ENCODE data around the gene AP2A2. TPM values are rescaled to one million over a fixed set of nuclear protein-coding genes. Genes with fewer than 3 reads are reported as not detected.

AP2A2 gene
- total RNA-seq, 4 donors from 2014 or later = 70.5 to 130 (median 102) TPM

DNA sequence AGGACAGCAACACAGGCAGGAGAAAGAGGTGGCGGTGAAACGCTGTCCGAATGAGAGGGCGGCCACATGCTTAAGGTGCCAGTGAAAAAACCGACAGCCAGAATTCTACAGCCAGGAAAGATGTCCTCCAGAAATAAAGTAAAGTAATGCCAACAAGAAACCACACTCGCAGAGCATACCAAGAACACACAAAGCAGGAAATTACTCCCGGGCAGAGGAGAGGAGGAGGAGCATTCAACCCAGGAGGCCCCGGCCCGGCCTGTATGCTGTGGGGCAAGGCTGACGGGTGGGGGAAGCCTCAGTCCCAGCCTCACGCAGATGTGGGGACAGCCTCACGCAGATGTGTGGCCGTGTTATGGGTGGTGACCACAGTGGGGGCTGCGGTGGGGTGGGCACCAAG lies 43.1 kb upstream of the AP2A2 start:
- Histone ChIP-seq H3K27me3 (no peaks in the 10 kb centered on the region), H3K4me1 (no peaks in the 10 kb centered on the region), H3K4me3 (no peak overlapping the region), H3K27ac (no peak overlapping the region), H3K9me3 (no peaks in the 10 kb centered on the region), H3K36me3 (peaks cover 0 to 8% (median 2%) of the 10 kb centered on the region in 4 donors)
- no peak for DNase-seq
- TF ChIP-seq POLR2AphosphoS5 (IDR thresholded peaks at IDR 0.05) = no peak
- WGBS, 2 donors (ENCODE audit: low coverage in 1 of 2) = 90 to 92% methylated on average over 2 to 14 of the region's 14 CpGs
- in situ Hi-C loops (cut with MboI; ENCODE audit: low pct_ligation_motif_present in 1 of 4, low pct_unique_long_range_greater_than_20kb in 1 of 4, low sequenced_read_pairs in 3 of 4) = loop anchor here in 1 of 4 donors (25.0 kb wide), 1 partner anchor 630 kb away; no protein-coding TSS in a partner anchor
- intact Hi-C loops (cut with DNase I; ENCODE audit: low total_unique reads) = no loop called here

DNA sequence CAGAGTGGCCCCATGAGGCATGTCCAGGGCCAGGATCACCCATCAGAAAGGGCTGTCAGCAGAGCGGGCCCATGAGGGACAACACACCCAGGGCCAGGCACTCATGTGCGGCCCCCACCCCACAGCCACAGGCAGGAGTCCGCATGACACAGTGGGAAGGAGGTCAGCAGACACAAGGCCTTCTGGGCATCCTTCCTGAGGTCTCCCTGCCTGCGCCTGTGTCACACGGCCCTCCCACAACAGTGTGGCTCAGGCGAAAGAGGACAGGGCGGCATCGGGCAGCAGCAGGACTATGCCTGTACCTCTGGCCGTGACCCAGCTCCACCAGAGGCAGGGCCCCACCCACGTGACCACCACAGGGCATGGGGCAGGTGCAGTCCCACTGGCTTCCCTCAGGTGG lies 42.1 kb upstream of the AP2A2 start:
- Histone ChIP-seq H3K9me3 (no peaks in the 10 kb centered on the region), H3K4me1 (no peaks in the 10 kb centered on the region), H3K4me3 (no peak overlapping the region), H3K36me3 (peaks cover 0 to 8% (median 2%) of the 10 kb centered on the region in 4 donors), H3K27me3 (no peaks in the 10 kb centered on the region), H3K27ac (no peak overlapping the region)
- intact Hi-C loops (cut with DNase I; ENCODE audit: low total_unique reads) (no loop called here), in situ Hi-C loops (cut with MboI; ENCODE audit: low pct_ligation_motif_present in 1 of 4, low pct_unique_long_range_greater_than_20kb in 1 of 4, low sequenced_read_pairs in 3 of 4) (loop anchor here in 1 of 4 donors (25.0 kb wide), 1 partner anchor 629 kb away; no protein-coding TSS in a partner anchor)
- WGBS, 2 donors (ENCODE audit: low coverage in 1 of 2) = no CpG with 5 or more reads among the region's 10 CpGs
- TF ChIP-seq, protein P1, sequence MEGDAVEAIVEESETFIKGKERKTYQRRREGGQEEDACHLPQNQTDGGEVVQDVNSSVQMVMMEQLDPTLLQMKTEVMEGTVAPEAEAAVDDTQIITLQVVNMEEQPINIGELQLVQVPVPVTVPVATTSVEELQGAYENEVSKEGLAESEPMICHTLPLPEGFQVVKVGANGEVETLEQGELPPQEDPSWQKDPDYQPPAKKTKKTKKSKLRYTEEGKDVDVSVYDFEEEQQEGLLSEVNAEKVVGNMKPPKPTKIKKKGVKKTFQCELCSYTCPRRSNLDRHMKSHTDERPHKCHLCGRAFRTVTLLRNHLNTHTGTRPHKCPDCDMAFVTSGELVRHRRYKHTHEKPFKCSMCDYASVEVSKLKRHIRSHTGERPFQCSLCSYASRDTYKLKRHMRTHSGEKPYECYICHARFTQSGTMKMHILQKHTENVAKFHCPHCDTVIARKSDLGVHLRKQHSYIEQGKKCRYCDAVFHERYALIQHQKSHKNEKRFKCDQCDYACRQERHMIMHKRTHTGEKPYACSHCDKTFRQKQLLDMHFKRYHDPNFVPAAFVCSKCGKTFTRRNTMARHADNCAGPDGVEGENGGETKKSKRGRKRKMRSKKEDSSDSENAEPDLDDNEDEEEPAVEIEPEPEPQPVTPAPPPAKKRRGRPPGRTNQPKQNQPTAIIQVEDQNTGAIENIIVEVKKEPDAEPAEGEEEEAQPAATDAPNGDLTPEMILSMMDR (IDR thresholded peaks at IDR 0.05) = no peak
- TF ChIP-seq POLR2A (IDR thresholded peaks at IDR 0.05) (no peak), POLR2AphosphoS5 (IDR thresholded peaks at IDR 0.05) (no peak), EP300 (IDR thresholded peaks at IDR 0.05; ENCODE audit: low read depth) (no peak)
- no peak for DNase-seq

DNA sequence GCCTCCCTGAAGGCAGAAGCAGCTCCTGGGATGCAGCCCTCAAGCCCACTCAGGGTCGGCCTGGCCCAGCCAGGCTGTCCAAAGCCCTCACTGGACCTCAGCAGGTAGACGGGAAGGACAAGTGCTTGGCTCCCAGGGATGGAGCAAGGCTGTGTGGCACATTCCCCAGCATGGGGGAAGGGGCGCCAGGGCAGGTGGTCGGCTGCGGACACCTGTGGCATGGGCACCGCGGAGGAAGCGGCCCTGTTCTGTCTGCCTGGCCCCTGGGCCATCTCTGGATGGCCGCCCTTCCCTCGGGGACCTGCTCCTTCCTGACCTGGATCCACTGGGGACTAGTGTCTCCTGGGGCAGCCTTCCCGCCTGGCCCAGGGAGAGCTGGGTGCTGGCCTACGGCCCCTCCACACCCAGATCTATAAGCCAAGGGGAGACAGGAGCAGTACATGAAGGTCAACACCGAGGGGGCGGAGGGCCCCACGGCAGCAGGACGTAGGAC lies 41.0 kb upstream of the AP2A2 start:
- Histone ChIP-seq H3K9me3 (no peaks in the 10 kb centered on the region), H3K36me3 (peaks cover 0 to 8% (median 0%) of the 10 kb centered on the region in 4 donors), H3K27me3 (no peaks in the 10 kb centered on the region), H3K4me1 (no peaks in the 10 kb centered on the region), H3K27ac (no peak overlapping the region), H3K4me3 (no peak overlapping the region)
- no peak for TF ChIP-seq POLR2AphosphoS5 (IDR thresholded peaks at IDR 0.05)
- TF ChIP-seq POLR2A (IDR thresholded peaks at IDR 0.05) = no peak
- in situ Hi-C loops (cut with MboI; ENCODE audit: low pct_ligation_motif_present in 1 of 4, low pct_unique_long_range_greater_than_20kb in 1 of 4, low sequenced_read_pairs in 3 of 4) (loop anchor here in 1 of 4 donors (25.0 kb wide), 1 partner anchor 628 kb away; no protein-coding TSS in a partner anchor), intact Hi-C loops (cut with DNase I; ENCODE audit: low total_unique reads) (no loop called here)
- WGBS, 2 donors (ENCODE audit: low coverage in 1 of 2) = 79% methylated on average over 7 of the region's 16 CpGs; no CpG with 5 or more reads in 1 of the 2 donors
- DNase-seq = no peak

DNA sequence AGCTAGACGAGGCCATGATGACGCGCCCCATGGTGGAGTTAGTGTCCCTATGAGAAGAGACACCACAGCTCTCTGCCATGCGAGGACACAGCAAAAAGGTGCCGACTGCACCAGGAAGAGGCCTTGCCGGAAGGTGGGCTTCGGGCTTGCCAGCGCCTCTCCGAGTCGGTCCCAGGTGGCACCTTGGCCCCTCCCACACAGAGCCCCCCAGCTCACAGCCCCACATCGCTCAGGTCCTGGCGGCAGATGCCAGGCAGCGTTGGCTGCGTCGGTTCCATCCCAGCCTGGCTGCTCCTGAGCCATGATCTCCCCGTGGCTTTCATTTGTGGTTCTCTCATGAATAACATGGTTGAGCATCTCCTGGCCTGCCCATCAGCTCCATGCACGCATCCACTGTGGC lies 39.1 kb upstream of the AP2A2 start:
- intact Hi-C loops (cut with DNase I; ENCODE audit: low total_unique reads) (no loop called here), in situ Hi-C loops (cut with MboI; ENCODE audit: low pct_ligation_motif_present in 1 of 4, low pct_unique_long_range_greater_than_20kb in 1 of 4, low sequenced_read_pairs in 3 of 4) (loop anchor here in 1 of 4 donors (25.0 kb wide), 1 partner anchor 626 kb away; no protein-coding TSS in a partner anchor)
- TF ChIP-seq POLR2AphosphoS5 (IDR thresholded peaks at IDR 0.05) (no peak), POLR2A (IDR thresholded peaks at IDR 0.05) (no peak), EP300 (IDR thresholded peaks at IDR 0.05; ENCODE audit: low read depth) (no peak)
- TF ChIP-seq, protein P1 (IDR thresholded peaks at IDR 0.05) = no peak
- Histone ChIP-seq H3K4me1 (no peaks in the 10 kb centered on the region), H3K27me3 (no peaks in the 10 kb centered on the region), H3K4me3 (no peak overlapping the region), H3K9me3 (no peaks in the 10 kb centered on the region), H3K27ac (no peak overlapping the region), H3K36me3 (peaks cover 0 to 8% (median 0%) of the 10 kb centered on the region in 4 donors)
- no peak for DNase-seq
- 97% methylated on average over 17 of the region's 17 CpGs; no CpG with 5 or more reads in 1 of the 2 donors for WGBS, 2 donors (ENCODE audit: low coverage in 1 of 2)

DNA sequence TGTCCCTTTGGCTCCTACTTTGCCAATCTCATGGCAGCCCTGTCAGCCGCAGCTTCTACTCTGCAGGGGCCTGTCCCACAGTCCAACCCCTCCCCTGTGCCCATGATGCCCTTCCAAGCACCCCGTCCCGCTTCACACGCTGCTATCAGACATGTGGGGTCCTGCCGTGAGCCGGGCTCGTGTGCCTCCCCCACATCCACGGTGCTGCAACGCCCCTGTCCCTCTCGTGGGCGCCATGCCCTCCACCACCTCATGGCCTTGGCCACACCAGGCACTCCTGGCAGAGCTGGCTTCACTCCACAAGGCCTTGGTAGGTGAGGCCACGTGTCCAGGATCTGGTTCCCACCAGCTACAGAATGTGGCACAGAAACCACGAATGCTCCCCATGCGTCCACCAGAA lies 38.1 kb upstream of the AP2A2 start:
- TF ChIP-seq POLR2A (IDR thresholded peaks at IDR 0.05) (no peak), POLR2AphosphoS5 (IDR thresholded peaks at IDR 0.05) (no peak), EP300 (IDR thresholded peaks at IDR 0.05; ENCODE audit: low read depth) (no peak)
- TF ChIP-seq, protein P1 (IDR thresholded peaks at IDR 0.05) = no peak
- no peaks in the 10 kb centered on the region for H3K27me3 ChIP-seq
- H3K36me3 ChIP-seq = peaks cover 0 to 6% (median 0%) of the 10 kb centered on the region in 4 donors
- H3K27ac ChIP-seq = no peak overlapping the region
- H3K9me3 ChIP-seq = no peaks in the 10 kb centered on the region
- 96 to 100% methylated on average over 1 to 14 of the region's 14 CpGs for WGBS, 2 donors (ENCODE audit: low coverage in 1 of 2)
- no peaks in the 10 kb centered on the region for H3K4me1 ChIP-seq
- in situ Hi-C loops (cut with MboI; ENCODE audit: low pct_ligation_motif_present in 1 of 4, low pct_unique_long_range_greater_than_20kb in 1 of 4, low sequenced_read_pairs in 3 of 4) = loop anchor here in 1 of 4 donors (25.0 kb wide), 1 partner anchor 625 kb away; no protein-coding TSS in a partner anchor
- intact Hi-C loops (cut with DNase I; ENCODE audit: low total_unique reads) = no loop called here
- DNase-seq = no peak
- H3K4me3 ChIP-seq = no peak overlapping the region
